Bone marrow (tissue), 2 donors: ENCODE measurements around the gene FAM120B.

Experiments used
- DNase-seq, 2 donors: peaks; one replicate each; lab custom pipeline; 2025; lab: John Stamatoyannopoulos, UW

Gene FAM120B

GRCh38 chr6:170444056-170444591 is 137.6 kb downstream of the FAM120B start:
- no peak for DNase-seq

- DNase-seq, result no peak
These were observed 138.3 kb downstream of the FAM120B start for GRCh38 chr6:170444811-170445211.

- DNase-seq, result no peak
These were observed 138.9 kb downstream of the FAM120B start for GRCh38 chr6:170445487-170445886.

GRCh38 chr6:170445971-170446370 is 139.4 kb downstream of the FAM120B start:
- DNase-seq, result no peak

GRCh38 chr6:170446841-170447560 is 140.4 kb downstream of the FAM120B start:
- DNase-seq, result no peak

- DNase-seq, result no peak
These were observed 141.0 kb downstream of the FAM120B start for GRCh38 chr6:170447561-170447930.

GRCh38 chr6:170448317-170448716 is 141.8 kb downstream of the FAM120B start:
- DNase-seq, result no peak

GRCh38 chr6:170448751-170449630 is 142.4 kb downstream of the FAM120B start:
- no peak for DNase-seq

- DNase-seq, result no peak
These were observed 143.5 kb downstream of the FAM120B start for GRCh38 chr6:170449835-170450753.

GRCh38 chr6:170450916-170451761 is 144.6 kb downstream of the FAM120B start:
- no peak for DNase-seq

- DNase-seq, result no peak
These were observed 145.4 kb downstream of the FAM120B start for GRCh38 chr6:170451762-170452651.

GRCh38 chr6:170452767-170453545 is 146.4 kb downstream of the FAM120B start:
- DNase-seq, result no peak

- DNase-seq, result no peak
These were observed 147.3 kb downstream of the FAM120B start for GRCh38 chr6:170453586-170454511.

GRCh38 chr6:170454512-170455285 is 148.1 kb downstream of the FAM120B start:
- no peak for DNase-seq

GRCh38 chr6:170455335-170455979 is 148.9 kb downstream of the FAM120B start:
- no peak for DNase-seq

- no peak for DNase-seq
These were observed 149.8 kb downstream of the FAM120B start for GRCh38 chr6:170456334-170456733.
